Mucosa of descending colon (tissue), 3 donors: ENCODE results near the gene C3orf70. TPM values are rescaled to one million over a fixed set of nuclear protein-coding genes. Genes with fewer than 3 reads are reported as not detected.

Experiments
- ATAC-seq: fragments of 200-7000 bp; cut with Tn5 transposase; one replicate; pipeline ENCODE4 v1.9.1; 2020; ENCODE audit warnings: mild to moderate bottlenecking, moderate library complexity
- DNase-seq, 3 donors: peaks; one replicate each; pipeline ENCODE4 v3.0.0-alpha.2; 2020
- H3K36me3 ChIP-seq: fragments of 200-600 bp; one replicate; pipeline ENCODE4 v1.8.0; 2021; ENCODE audit warnings: low read depth, mild to moderate bottlenecking
- H3K4me1 ChIP-seq: fragments of 200-600 bp; one replicate; pipeline ENCODE4 v1.8.0; 2021; ENCODE audit warnings: low read depth, mild to moderate bottlenecking
- H3K4me3 ChIP-seq: fragments of 200-600 bp; one replicate; pipeline ENCODE4 v1.8.0; 2021; ENCODE audit warnings: mild to moderate bottlenecking
- H3K9me3 ChIP-seq: fragments of 200-600 bp; one replicate; pipeline ENCODE4 v1.8.0; 2021; ENCODE audit warnings: mild to moderate bottlenecking
- CTCF ChIP-seq: fragments of 200-600 bp; IDR thresholded peaks from one replicate; pipeline ENCODE4 v1.8.0; 2022; ENCODE audit warnings: antibody characterized with exemption, mild to moderate bottlenecking
- intact Hi-C, 2 donors: fragments of 100-400 bp; cut with DNase I in 1 of 2; cut with micrococcal nuclease in 1 of 2; formaldehyde crosslinking; loops; one replicate each; pipeline versions ENCODE4 v1.11.0 to v1.11.1; 2022; cut with DNase I, micrococcal nuclease
- total RNA-seq, 3 donors: library from RNA; stranded (reverse); fragmentation: NEBNext Ultra II Directional in 2 of 3; extraction: Animal tissue kit (Norgen Biotek cat#: 25700) in 2 of 3; gene quantifications; one replicate each; pipeline versions ENCODE4 v1.2.1 to v1.2.4, GENCODE V29; 2021 to 2023
- donor health status: DM: no; HTN: no; CAD: no; lungs with moderate emphysema.
- donor health status: DM: no; HTN: no; CAD: no.
- donor health status: DM: no; HTN: yes; CAD: no.

Gene C3orf70
- total RNA-seq, 3 donors from 2014 or later: 15.1 to 32.7 (median 16.9) TPM

GRCh38 chr3:185172086-185173049 lies 19.5 kb upstream of the C3orf70 start:
- Histone ChIP-seq H3K4me3 (no peak overlapping the region), H3K9me3 (no peaks in the 10 kb centered on the region), H3K36me3 (no peaks in the 10 kb centered on the region), H3K4me1 (peaks cover 7% of the 10 kb centered on the region)
- intact Hi-C loops: loop anchor here in 1 of 2 donors (10.0 kb wide), 1 partner anchor 108 kb away; no protein-coding TSS in a partner anchor
- ATAC-seq (no peak), DNase-seq (peak in 1 of 3 donors; percentile 45)
- TF ChIP-seq CTCF: no peak

- Histone ChIP-seq H3K9me3 (no peaks in the 10 kb centered on the region), H3K4me1 (no peaks in the 10 kb centered on the region), H3K4me3 (no peak overlapping the region), H3K36me3 (no peaks in the 10 kb centered on the region)
- DNase-seq: no peak
- intact Hi-C loops: no loop called here
- no peak for TF ChIP-seq CTCF
- peak; percentile 56 for ATAC-seq
These were observed 11.8 kb upstream of the C3orf70 start for GRCh38 chr3:185164428-185165217.

- intact Hi-C loops: no loop called here
- no peak for TF ChIP-seq CTCF
- no peaks in the 10 kb centered on the region for H3K9me3 ChIP-seq
- no peak overlapping the region for H3K4me3 ChIP-seq
- no peak for DNase-seq
- H3K36me3 ChIP-seq: no peaks in the 10 kb centered on the region
- no peaks in the 10 kb centered on the region for H3K4me1 ChIP-seq
- ATAC-seq: no peak
These were observed 9.8 kb upstream of the C3orf70 start for GRCh38 chr3:185162634-185163033.

GRCh38 chr3:185161761-185162160 lies 8.9 kb upstream of the C3orf70 start:
- DNase-seq: no peak
- intact Hi-C loops: no loop called here
- no peak for TF ChIP-seq CTCF

GRCh38 chr3:185157347-185157746 lies 4.5 kb upstream of the C3orf70 start:
- Histone ChIP-seq H3K4me3 (no peak overlapping the region), H3K36me3 (no peaks in the 10 kb centered on the region), H3K4me1 (no peaks in the 10 kb centered on the region), H3K9me3 (no peaks in the 10 kb centered on the region)
- ATAC-seq (no peak), DNase-seq (no peak)
- TF ChIP-seq CTCF: no peak
- intact Hi-C loops: no loop called here

More at GRCh38 chr3:185161761-185162160, 8.9 kb upstream of the C3orf70 start:
- no peaks in the 10 kb centered on the region for H3K36me3 ChIP-seq
- no peaks in the 10 kb centered on the region for H3K4me1 ChIP-seq
- H3K4me3 ChIP-seq: no peak overlapping the region
- no peaks in the 10 kb centered on the region for H3K9me3 ChIP-seq
- ATAC-seq: no peak
